Uterus (tissue), 4 donors: ENCODE measurements around the gene BOK. TPM values are rescaled to one million over a fixed set of nuclear protein-coding genes. Genes with fewer than 3 reads are reported as not detected.
A peak's percentile ranks its signal among the peaks of the same experiment; 100 is the strongest.

Source experiments
- DNase-seq, 2 donors: peaks; one replicate each; pipeline ENCODE4 v3.0.0-alpha.2; 2019 to 2020
- H3K27ac ChIP-seq, 2 donors: fragments of 200-600 bp; sonication (generic); 1 replicate in 1 of 2; 2 replicates in 1 of 2; pipeline ENCODE4 v1.5.1; 2016 to 2018
- H3K27me3 ChIP-seq, 2 donors: fragments of 200-600 bp; sonication (generic); one replicate each; pipeline ENCODE4 v1.5.1; 2018 to 2019; ENCODE audit warnings: control low read depth in 1 of 2
- H3K36me3 ChIP-seq, 2 donors: fragments of 200-600 bp; sonication (generic); one replicate each; pipeline ENCODE4 v1.5.1; 2019; ENCODE audit warnings: control low read depth in 1 of 2
- H3K4me1 ChIP-seq, 2 donors: fragments of 200-600 bp; sonication (generic); one replicate each; pipeline ENCODE4 v1.5.1; 2018 to 2019; ENCODE audit warnings: control low read depth in 1 of 2
- H3K4me3 ChIP-seq, 2 donors: fragments of 200-600 bp; sonication (generic); 1 replicate in 1 of 2; 2 replicates in 1 of 2; pipeline ENCODE4 v1.5.1; 2018 to 2019; ENCODE audit warnings: mild to moderate bottlenecking in 1 of 2
- H3K9me3 ChIP-seq, 2 donors: fragments of 200-600 bp; sonication (generic); one replicate each; pipeline ENCODE4 v1.5.1; 2019; ENCODE audit warnings: control low read depth in 1 of 2
- POLR2A ChIP-seq, 2 donors: fragments of 450-650 bp; IDR thresholded peaks; one replicate each; pipeline ENCODE4 v1.6.1; 2016; ENCODE audit warnings: antibody characterized with exemption in 2 of 2, mild to moderate bottlenecking in 1 of 2, moderate library complexity in 1 of 2
- intact Hi-C: fragments of 100-400 bp; cut with DNase I; formaldehyde crosslinking; loops from one replicate; pipeline ENCODE4 v1.15.1; 2023; ENCODE audit warnings: low total_unique reads
- total RNA-seq, 4 donors: library from RNA; depleted of rRNA in 3 of 4; stranded (reverse); fragments of >200 nt in 3 of 4; gene quantifications; one replicate each; pipeline versions ENCODE4 v1.1.0 to v1.2.4, GENCODE V29; 2014 to 2023
- TF ChIP-seq, protein P1 (sequence below), 4 experiments: fragments of 200-600 bp in 2 of 4; fragments of 450-650 bp in 2 of 4; sonication (generic) in 2 of 4; IDR thresholded peaks; one replicate each; pipeline ENCODE4 v1.5.1; 2016 to 2019; ENCODE audit warnings: antibody characterized with exemption in 4 of 4, mild to moderate bottlenecking in 2 of 4, moderate library complexity in 1 of 4
- donor health status: DM: yes; HTN: yes; CAD: no.

Gene BOK
- total RNA-seq, 4 donors from 2014 or later, result 22.9 to 31.2 (median 26.4) TPM

DNA sequence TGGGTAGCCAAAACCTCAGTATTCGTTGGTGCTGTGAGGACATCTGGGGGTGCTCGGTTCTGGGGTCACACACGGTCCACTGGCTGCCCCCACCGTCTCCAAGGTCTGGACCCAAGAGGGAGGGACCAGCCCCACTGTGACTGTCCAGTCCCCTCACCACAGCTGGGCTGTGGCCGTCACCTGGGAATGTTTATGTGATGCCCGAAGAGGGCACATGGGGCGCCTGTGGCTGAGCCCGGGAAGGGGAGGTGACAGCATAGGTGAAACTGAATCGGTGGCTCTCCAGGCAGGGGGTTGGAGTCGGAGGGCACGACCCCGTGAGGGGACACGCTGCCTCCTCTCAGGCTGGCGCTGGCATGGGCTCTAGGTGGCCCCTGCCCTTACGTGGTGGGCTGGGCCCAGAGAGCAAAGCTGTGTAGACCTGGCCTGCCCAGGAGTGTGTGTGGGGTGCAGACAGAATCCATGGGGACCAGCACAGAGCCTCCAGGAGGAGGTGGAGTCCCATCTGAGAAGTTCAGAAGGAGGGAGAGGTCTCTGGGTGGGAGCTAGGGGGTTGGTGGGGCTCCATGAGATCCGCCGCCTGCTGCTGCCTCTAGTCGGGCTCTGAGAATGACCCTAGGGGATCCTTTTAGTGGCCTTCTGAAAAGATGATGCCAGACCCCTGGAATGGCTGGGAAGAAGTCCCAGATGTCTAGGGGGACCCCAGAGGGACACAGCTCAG, 1.8 kb downstream of the BOK start:
- peak overlapping the region; percentile 73 to 90 for H3K27ac ChIP-seq
- no peaks in the 10 kb centered on the region for H3K36me3 ChIP-seq
- no peaks in the 10 kb centered on the region for H3K27me3 ChIP-seq
- DNase-seq, result no peak
- H3K9me3 ChIP-seq, result peaks cover 0 to 6% of the 10 kb centered on the region in 2 donors
- intact Hi-C loops, result no loop called here
- TF ChIP-seq POLR2A (IDR thresholded peaks at IDR 0.05), result no peak
- TF ChIP-seq, protein P1, sequence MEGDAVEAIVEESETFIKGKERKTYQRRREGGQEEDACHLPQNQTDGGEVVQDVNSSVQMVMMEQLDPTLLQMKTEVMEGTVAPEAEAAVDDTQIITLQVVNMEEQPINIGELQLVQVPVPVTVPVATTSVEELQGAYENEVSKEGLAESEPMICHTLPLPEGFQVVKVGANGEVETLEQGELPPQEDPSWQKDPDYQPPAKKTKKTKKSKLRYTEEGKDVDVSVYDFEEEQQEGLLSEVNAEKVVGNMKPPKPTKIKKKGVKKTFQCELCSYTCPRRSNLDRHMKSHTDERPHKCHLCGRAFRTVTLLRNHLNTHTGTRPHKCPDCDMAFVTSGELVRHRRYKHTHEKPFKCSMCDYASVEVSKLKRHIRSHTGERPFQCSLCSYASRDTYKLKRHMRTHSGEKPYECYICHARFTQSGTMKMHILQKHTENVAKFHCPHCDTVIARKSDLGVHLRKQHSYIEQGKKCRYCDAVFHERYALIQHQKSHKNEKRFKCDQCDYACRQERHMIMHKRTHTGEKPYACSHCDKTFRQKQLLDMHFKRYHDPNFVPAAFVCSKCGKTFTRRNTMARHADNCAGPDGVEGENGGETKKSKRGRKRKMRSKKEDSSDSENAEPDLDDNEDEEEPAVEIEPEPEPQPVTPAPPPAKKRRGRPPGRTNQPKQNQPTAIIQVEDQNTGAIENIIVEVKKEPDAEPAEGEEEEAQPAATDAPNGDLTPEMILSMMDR (IDR thresholded peaks at IDR 0.05), result no peak
- H3K4me1 ChIP-seq, result peaks cover 0 to 17% of the 10 kb centered on the region in 2 donors
- H3K4me3 ChIP-seq, result peak overlapping the region; percentile 40 to 88

DNA sequence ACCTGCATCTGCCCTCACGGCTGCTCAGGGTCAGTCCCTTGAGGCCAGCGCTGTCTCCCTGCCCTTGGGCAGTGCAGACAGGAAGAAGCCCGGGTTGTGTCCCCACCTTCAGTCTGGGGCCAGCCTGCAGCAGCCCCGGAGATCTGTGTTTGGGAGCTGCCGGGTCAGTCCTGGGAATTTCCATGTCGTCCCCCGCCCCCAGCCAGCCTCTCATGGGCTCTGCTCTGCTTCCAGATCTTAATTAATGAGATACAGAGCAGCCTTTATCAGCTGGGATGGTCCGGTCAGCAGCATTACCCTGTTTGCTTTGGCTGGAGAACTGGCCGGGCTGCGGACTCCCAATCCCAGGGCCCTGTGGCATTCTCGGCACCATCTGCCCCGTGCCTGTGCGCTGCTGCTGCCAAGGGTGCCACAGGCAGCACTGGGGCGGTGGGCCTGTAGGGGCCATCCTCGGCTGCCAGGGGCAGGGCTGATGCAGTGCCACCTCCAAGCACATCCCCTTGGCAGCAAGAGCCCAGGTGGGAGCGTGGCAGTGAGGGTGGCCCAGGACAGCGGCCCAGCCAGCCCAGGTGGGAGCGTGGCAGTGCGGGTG, 2.4 kb downstream of the BOK start:
- H3K4me3 ChIP-seq, result peak overlapping the region; percentile 40 to 88
- DNase-seq, result no peak
- no peaks in the 10 kb centered on the region for H3K36me3 ChIP-seq
- TF ChIP-seq POLR2A (IDR thresholded peaks at IDR 0.05), result no peak
- TF ChIP-seq, protein P1 (IDR thresholded peaks at IDR 0.05), result no peak
- H3K27me3 ChIP-seq, result no peaks in the 10 kb centered on the region
- peaks cover 0 to 17% of the 10 kb centered on the region in 2 donors for H3K4me1 ChIP-seq
- intact Hi-C loops, result no loop called here
- peaks cover 0 to 6% of the 10 kb centered on the region in 2 donors for H3K9me3 ChIP-seq
- peak overlapping the region; percentile 73 to 90 for H3K27ac ChIP-seq

DNA sequence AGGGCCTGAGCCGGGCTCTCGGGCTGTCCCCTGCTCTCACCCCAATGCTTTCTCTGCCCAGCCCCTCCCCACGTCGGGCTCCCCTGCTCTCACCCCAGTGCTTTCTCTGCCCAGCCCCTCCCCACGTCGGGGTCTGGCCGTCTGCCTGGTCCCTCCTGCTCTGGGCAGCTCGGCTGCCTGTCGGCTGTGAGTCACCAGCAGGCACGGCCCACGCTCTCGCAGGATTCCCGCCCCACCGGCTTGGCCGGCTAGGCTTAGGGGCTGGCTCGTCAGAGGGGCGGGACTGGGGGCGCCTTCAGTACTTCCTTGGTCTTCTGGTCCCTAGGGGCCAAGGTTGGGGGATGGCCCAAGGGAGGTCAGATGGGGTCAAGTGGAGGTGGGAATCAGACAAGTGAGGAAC, 3.3 kb downstream of the BOK start:
- TF ChIP-seq, protein P1 (IDR thresholded peaks at IDR 0.05), result no peak
- TF ChIP-seq POLR2A (IDR thresholded peaks at IDR 0.05), result no peak
- peak overlapping the region in 1 of 2 donors; percentile 8 for H3K4me3 ChIP-seq
- peaks cover 0 to 1% of the 10 kb centered on the region in 2 donors for H3K9me3 ChIP-seq
- intact Hi-C loops, result no loop called here
- no peaks in the 10 kb centered on the region for H3K36me3 ChIP-seq
- no peaks in the 10 kb centered on the region for H3K27me3 ChIP-seq
- peaks cover 0 to 17% of the 10 kb centered on the region in 2 donors for H3K4me1 ChIP-seq
- H3K27ac ChIP-seq, result peak overlapping the region; percentile 53 to 71
- peak; percentile 87 to 89 for DNase-seq

DNA sequence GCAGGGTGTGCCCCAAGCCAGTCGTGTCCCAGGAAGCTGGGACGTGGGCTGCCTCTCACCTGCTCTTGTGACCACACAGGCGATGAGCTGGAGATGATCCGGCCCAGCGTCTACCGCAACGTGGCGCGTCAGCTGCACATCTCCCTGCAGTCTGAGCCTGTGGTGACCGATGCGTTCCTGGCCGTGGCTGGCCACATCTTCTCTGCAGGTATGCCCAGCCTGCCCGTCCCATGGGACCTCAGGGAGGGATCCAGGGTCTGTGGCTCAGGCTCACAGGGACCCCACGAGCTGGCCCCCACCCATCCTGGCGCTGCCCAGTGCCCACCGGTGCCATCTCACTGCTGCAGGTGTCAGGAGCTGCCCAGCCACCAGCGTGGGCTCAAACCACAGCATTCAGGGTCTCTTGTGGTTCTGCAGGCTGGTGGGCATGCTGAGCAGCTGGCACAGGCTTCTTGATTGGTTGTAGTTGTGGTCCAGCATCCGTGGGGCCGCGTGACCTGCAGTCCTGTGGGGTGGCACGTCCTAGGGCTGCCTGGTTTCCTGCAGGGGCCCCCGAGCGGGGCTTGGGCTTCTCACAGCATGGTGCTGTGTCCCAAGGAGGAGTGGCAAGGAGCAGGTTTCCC, 3.8 kb downstream of the BOK start:
- intact Hi-C loops, result no loop called here
- peaks cover 0 to 17% of the 10 kb centered on the region in 2 donors for H3K4me1 ChIP-seq

DNA sequence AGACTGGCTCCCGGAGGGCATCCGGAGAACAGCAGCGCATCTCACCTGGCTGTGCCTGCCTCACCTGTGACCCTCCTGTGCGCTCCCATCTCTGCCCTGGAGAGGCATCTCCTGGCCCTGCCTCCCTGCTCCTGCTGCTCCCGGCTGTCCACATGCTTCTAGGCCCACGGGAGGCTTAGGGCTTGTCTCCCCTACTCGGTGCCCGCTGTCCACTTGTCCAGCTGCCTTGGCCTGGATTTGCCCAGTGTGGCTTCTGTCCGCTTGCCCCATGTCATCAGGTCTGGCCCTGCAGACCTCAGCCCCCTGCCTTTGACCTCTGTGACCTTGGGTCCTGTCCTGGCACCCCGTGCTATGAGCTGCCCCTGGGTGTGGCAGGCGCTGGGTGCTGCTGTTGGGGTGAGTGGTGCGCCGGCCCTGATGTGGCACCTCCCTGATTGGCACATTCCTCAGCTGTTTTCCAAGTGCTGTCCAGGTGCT, 4.5 kb downstream of the BOK start:
- intact Hi-C loops, result no loop called here

More for the DNA sequence above, 3.8 kb downstream of the BOK start:
- H3K4me3 ChIP-seq, result no peak overlapping the region
- H3K9me3 ChIP-seq, result no peaks in the 10 kb centered on the region
- H3K27ac ChIP-seq, result peak overlapping the region; percentile 53 to 71
- DNase-seq, result no peak
- no peak for TF ChIP-seq POLR2A (IDR thresholded peaks at IDR 0.05)
- no peaks in the 10 kb centered on the region for H3K27me3 ChIP-seq
- no peaks in the 10 kb centered on the region for H3K36me3 ChIP-seq

More for the DNA sequence above, 4.5 kb downstream of the BOK start:
- no peaks in the 10 kb centered on the region for H3K36me3 ChIP-seq
- no peak overlapping the region for H3K4me3 ChIP-seq
- TF ChIP-seq POLR2A (IDR thresholded peaks at IDR 0.05), result no peak
- TF ChIP-seq, protein P1 (IDR thresholded peaks at IDR 0.05), result no peak
- H3K27me3 ChIP-seq, result no peaks in the 10 kb centered on the region
- no peaks in the 10 kb centered on the region for H3K9me3 ChIP-seq
- H3K27ac ChIP-seq, result peak overlapping the region in 1 of 2 donors; percentile 71
- DNase-seq, result no peak
- H3K4me1 ChIP-seq, result peaks cover 0 to 17% of the 10 kb centered on the region in 2 donors
